ENCODE results near the gene DLG5. TPM values are rescaled to one million over a fixed set of nuclear protein-coding genes. Genes with fewer than 3 reads are reported as not detected.

DLG5 gene
- total RNA-seq, 1 experiment from 2014 or later: 127 TPM

- ChIA-PET CTCF (no interaction called here), POLR2A (interaction anchor here (0.7 kb wide), 1 partner anchor 16 kb away, joined by 3 read pairs; no protein-coding TSS in a partner anchor)
- H3K36me3 Mint-ChIP-seq (ENCODE audit: insufficient read depth, unreplicated experiment): no peaks in the 10 kb centered on the region
- no TSS peak for BruUV-seq (replicated peaks)
- H3K9me3 Mint-ChIP-seq (ENCODE audit: unreplicated experiment): no peaks in the 10 kb centered on the region
- TF ChIP-seq CTCF (IDR thresholded peaks at IDR 0.05; ENCODE audit: unreplicated experiment): no peak
- no peak for DNase-seq (ENCODE audit: unreplicated experiment)
- intact Hi-C loops (cut with micrococcal nuclease): no loop called here
- no peaks in the 10 kb centered on the region for H3K27me3 Mint-ChIP-seq (ENCODE audit: insufficient read depth, unreplicated experiment)
- peaks cover 5% of the 10 kb centered on the region for H3K4me1 Mint-ChIP-seq (ENCODE audit: insufficient read depth, unreplicated experiment)
- H3K27ac Mint-ChIP-seq (ENCODE audit: low read depth, unreplicated experiment): no peak overlapping the region
- H3K4me3 Mint-ChIP-seq (ENCODE audit: unreplicated experiment): no peak overlapping the region
These were observed 34.3 kb upstream of the DLG5 start for GRCh38 chr10:77960829-77961329.

DNA sequence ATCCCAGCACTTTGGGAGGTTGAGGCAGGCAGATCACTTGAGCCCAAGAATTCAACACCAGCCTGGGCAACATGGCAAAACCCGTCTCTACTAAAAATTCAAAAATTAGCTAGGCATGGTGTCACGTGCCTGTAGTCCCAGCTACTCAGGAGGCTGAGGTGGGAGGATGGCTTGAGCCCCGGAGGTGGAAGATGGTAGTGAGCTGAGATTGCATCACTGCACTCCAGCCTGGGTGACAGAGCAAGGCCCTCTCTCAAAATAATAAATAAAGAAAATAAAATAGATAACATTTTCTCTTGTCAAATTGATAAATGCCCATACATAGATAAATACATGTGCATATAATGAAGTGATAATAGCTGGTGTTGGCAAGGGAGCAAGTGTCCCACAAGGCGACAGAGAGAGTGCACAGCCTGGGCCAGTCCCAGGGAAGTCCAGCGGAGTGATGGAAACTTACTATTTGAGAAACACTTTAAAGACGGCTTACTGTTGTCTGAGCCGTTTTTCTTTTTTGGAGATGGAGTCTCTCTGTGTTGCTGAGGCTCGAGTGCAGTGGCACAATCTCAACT is 33.4 kb upstream of the DLG5 start:
- Mint-ChIP-seq H3K27ac (ENCODE audit: low read depth, unreplicated experiment) (no peak overlapping the region), H3K27me3 (ENCODE audit: insufficient read depth, unreplicated experiment) (no peaks in the 10 kb centered on the region), H3K9me3 (ENCODE audit: unreplicated experiment) (no peaks in the 10 kb centered on the region), H3K4me3 (ENCODE audit: unreplicated experiment) (no peak overlapping the region), H3K4me1 (ENCODE audit: insufficient read depth, unreplicated experiment) (peaks cover 5% of the 10 kb centered on the region), H3K36me3 (ENCODE audit: insufficient read depth, unreplicated experiment) (no peaks in the 10 kb centered on the region)
- BruUV-seq (replicated peaks): no TSS peak
- no peak for DNase-seq (ENCODE audit: unreplicated experiment)
- POLR2A ChIA-PET: no interaction called here
- CTCF ChIA-PET: no interaction called here
- no peak for TF ChIP-seq CTCF (IDR thresholded peaks at IDR 0.05; ENCODE audit: unreplicated experiment)
- intact Hi-C loops (cut with micrococcal nuclease): no loop called here

GRCh38 chr10:77959384-77959783 is 32.8 kb upstream of the DLG5 start:
- H3K36me3 Mint-ChIP-seq (ENCODE audit: insufficient read depth, unreplicated experiment): no peaks in the 10 kb centered on the region
- H3K9me3 Mint-ChIP-seq (ENCODE audit: unreplicated experiment): no peaks in the 10 kb centered on the region
- H3K4me3 Mint-ChIP-seq (ENCODE audit: unreplicated experiment): no peak overlapping the region
- peaks cover 5% of the 10 kb centered on the region for H3K4me1 Mint-ChIP-seq (ENCODE audit: insufficient read depth, unreplicated experiment)
- no peak for TF ChIP-seq CTCF (IDR thresholded peaks at IDR 0.05; ENCODE audit: unreplicated experiment)
- ChIA-PET POLR2A (no interaction called here), CTCF (interaction anchor here (0.6 kb wide), 1 partner anchor 87 kb away, joined by 4 read pairs; no protein-coding TSS in a partner anchor)
- BruUV-seq (replicated peaks): no TSS peak
- intact Hi-C loops (cut with micrococcal nuclease): no loop called here
- H3K27ac Mint-ChIP-seq (ENCODE audit: low read depth, unreplicated experiment): no peak overlapping the region
- no peak for DNase-seq (ENCODE audit: unreplicated experiment)
- H3K27me3 Mint-ChIP-seq (ENCODE audit: insufficient read depth, unreplicated experiment): no peaks in the 10 kb centered on the region

DNA sequence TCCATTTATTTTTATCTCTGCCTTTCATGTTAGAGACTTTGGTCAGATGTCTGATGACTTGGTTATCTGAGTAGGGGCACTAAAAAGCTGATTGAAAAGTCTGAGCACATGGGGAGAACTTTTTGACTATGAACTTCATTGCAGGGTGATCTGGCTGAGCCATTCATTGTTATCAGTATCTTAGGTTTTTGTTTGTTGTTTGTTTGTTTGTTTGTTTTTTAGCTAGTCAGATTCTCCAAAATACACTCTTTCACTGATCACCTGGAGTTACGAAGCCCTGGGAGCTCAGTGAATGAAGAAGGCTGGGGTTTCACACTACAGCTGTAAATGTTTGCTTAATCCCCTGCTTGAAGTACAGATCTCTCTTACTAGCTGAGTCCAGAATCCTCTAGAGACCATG is 28.6 kb upstream of the DLG5 start:
- no peak for TF ChIP-seq CTCF (IDR thresholded peaks at IDR 0.05; ENCODE audit: unreplicated experiment)
- H3K27me3 Mint-ChIP-seq (ENCODE audit: insufficient read depth, unreplicated experiment): no peaks in the 10 kb centered on the region
- DNase-seq (ENCODE audit: unreplicated experiment): no peak
- no peaks in the 10 kb centered on the region for H3K36me3 Mint-ChIP-seq (ENCODE audit: insufficient read depth, unreplicated experiment)
- intact Hi-C loops (cut with micrococcal nuclease): no loop called here
- POLR2A ChIA-PET: interaction anchor here (1.6 to 1.8 kb wide), 2 partner anchors 9 kb away, joined by 3 to 10 read pairs; no protein-coding TSS in a partner anchor
- no peak overlapping the region for H3K27ac Mint-ChIP-seq (ENCODE audit: low read depth, unreplicated experiment)
- H3K4me1 Mint-ChIP-seq (ENCODE audit: insufficient read depth, unreplicated experiment): no peaks in the 10 kb centered on the region
- H3K4me3 Mint-ChIP-seq (ENCODE audit: unreplicated experiment): no peak overlapping the region
- H3K9me3 Mint-ChIP-seq (ENCODE audit: unreplicated experiment): peaks cover 7% of the 10 kb centered on the region
- CTCF ChIA-PET: interaction anchor here (0.6 to 0.7 kb wide), 3 partner anchors 36 to 968 kb away, joined by 3 to 4 read pairs (median 3); no protein-coding TSS in a partner anchor
- BruUV-seq (replicated peaks): no TSS peak

All from MCF 10A (cell line).